HG03378 (cell line): Measurements from ENCODE around the gene EVA1C.
A peak's percentile ranks its signal among the peaks of the same experiment; 100 is the strongest.
"Not testable (repeated sequence)": the region's sequence is repeated elsewhere in the genome, so short reads cannot be mapped to it uniquely, and the experiment has no call there.

Experiments
- ATAC-seq: cut with Tn5 transposase; IDR thresholded peaks from one replicate; pipeline ENCODE4 v1.9.1; 2021; ENCODE audit warnings: mild to moderate bottlenecking, moderate library complexity; ENCODE audit not compliant: unreplicated experiment

EVA1C gene

DNA sequence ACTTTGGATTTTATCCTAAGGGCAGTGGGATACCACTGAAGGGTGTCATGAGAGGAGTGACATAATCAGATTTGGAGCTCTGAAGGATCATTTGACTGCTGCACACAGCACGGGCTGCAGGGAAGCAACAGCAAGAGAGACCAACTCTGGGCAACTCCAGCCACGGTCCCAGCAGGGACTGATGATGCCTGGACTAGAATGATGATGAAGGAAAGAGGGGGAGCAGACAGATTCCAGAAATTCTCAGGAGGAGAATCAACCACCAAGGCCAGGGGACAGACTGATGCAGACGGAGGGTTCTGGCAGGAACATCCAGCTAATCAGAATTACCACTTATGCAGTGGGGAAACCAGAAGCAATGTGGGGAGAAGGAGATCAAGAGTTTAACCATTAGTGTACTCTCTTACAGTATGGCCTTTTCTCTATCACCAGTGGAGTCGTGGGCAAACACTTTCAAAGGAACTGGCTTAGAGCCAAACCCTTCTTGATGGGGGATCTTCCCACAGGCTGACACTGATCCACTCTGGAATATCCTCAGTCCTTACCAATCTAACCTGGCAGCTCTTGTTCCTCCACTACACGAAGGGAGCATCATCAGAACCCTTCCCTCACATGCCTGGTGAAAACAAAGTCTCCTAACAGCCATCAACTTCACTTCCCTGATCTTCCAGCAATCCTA, 23.0 kb upstream of the EVA1C start:
- ATAC-seq: no peak

DNA sequence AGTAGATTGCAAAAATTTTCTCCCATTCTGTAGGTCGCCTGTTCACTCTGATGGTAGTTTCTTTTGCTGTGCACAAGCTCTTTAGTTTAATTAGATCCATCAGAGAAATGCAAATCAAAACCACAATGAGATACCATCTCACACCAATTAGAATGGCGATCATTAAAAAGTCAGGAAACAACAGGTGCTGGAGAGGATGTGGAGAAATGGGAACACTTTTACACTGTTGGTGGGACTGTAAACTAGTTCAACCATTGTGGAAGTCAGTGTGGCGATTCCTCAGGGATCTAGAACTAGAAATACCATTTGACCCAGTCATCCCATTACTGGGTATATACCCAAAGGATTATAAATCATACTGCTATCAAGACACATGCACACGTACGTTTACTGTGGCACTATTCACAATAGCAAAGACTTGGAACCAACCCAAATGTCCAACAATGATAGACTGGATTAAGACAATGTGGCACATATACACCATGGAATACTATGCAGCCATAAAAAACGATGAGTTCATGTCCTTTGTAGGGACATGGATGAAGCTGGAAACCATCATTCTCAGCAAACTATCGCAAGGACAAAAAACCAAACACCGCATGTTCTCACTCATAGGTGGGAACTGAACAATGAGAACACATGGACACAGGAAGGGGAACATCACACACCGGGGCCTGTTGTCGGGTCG, 21.8 kb upstream of the EVA1C start:
- not testable (repeated sequence) for ATAC-seq

DNA sequence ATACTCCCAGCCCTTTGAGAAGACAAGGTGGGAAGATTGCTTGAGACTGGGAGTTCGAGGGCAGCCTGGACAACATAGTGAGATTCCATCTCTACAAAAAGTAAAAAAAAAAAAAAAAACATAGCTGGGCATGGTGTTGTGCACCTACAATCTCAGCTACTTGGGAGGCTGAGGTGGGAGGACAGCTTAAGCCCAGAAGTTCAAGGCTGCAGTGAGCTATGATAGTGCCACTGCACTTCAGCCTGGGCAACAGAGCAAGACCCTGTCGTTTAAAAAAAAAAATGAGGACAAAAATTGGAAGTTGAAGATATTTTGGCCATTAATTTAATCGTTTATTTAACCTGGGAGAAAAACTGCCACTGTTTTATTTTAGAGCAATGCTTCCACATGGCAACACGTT, 20.8 kb upstream of the EVA1C start:
- ATAC-seq: no peak

GRCh38 chr21:32392299-32392879, 20.1 kb upstream of the EVA1C start:
- peak; percentile 35 for ATAC-seq

GRCh38 chr21:32392880-32393676, 19.4 kb upstream of the EVA1C start, which contains the start of gene URB1:
URB1 (minus strand) TSS chr21:32393012; CDS start chr21:32392910, 102 bp downstream.
- ATAC-seq: peak; percentile 67

DNA sequence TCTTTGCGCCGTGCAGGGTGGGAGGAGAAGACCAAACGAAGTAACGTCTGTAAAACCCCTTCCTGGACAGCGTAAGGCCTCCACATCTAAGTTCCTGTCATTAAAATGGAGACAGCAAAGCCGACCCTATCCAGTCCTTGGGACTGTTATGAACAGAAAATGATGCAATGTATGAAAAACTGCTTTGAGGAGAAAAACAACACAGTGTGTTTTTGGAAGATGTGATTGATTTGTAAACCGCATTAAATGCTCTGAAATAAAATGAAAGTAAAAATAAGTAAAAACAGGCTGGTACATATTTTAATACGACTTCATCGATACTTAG, 18.9 kb upstream of the EVA1C start:
- ATAC-seq: no peak

GRCh38 chr21:32403201-32403777, 9.2 kb upstream of the EVA1C start:
- no peak for ATAC-seq

DNA sequence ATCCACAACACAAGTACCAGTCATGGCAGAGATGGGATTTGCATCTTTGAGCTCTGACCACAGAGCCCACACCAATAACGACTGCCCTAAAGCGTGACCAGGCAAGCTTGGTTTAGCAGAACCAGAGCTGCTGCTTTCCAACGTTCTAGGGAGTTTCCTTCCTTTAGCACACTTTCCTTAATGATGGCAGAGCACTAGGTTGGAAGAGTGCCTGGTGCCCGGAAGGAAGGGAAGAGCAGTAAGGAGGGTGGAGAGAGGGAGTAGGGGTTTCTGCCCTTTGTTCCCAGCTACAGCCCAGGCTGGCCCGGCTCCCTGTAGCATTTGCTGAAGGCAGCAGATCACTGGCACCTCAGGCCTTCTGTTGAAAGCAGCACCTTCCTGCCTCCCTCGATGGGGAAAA, 6.1 kb upstream of the EVA1C start:
- no peak for ATAC-seq

DNA sequence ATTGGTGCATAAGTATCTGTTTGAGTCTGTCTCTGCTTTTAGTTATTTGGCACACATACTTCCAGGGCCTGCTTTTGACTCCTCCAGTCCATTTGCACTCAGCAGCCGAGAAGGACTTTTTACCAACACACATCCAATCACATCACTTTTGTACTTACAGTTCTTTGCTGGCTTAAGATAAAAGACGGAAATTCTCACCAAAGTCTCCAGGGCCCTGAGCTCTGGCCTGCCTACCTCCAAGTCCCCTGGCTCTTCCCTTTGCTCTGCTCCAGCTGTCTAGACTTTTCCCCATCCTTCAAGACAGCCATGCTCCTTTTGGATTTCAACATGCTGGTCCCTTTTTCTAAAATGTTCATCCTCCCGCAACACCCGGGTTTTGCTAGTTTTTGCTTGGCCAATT, 2.2 kb upstream of the EVA1C start:
- ATAC-seq: no peak

DNA sequence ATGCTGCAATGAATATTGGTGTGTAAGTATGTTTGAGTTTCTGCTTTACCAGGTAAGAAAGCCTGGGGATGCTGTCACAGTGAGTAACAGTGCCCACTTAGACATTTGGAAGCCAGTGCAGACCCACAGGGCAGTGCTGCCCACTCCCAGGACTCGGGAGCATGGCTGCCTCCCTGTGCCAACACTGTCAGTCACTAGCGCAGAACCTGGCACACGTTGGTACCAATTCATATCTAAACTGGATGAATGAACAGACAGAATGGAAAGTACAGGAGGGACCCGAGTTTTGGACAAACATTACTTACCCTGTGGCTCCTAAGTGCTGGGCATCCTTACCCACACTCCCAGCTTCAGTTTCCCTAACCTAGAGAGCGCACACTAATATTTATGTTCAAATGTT, 1.6 kb upstream of the EVA1C start:
- no peak for ATAC-seq

DNA sequence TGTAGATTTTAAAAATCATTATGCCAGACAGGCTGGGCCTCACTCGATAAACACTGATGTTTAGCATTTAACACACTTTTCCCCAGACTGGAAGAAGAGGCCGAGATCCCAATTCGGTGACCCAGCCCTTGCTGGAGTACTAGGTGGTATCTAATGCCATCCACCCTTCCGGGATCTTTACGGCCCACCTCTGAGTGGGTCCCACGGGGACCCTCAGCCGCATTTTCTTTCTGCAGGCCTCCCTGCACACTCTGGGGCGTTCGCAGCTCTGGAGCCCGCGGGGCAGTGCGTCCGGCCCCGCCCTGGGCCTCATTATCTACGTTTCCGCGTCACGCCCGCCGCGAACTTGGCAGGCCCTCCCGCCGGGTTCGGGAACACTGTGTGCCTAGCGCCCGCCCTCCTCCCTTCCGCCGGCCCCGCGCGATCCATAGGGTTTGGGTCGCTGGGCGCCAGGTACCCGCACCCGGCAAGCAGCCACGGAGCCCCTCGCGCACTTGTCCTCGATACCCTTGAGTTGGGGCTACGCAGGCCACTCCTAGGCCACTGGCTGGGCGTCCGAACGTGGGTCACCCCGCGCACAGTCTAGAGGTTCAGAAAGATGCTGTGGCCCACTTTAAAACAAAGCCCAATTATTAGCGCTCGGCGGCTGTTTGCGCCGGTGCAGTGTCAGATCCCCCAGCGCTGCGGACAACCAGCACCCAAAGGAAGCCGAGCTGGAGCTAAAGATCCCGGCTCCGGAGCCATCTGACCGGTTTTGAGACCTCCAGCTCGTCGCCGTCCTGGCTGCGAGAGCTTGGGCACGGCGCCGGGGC, 950 bp upstream of the EVA1C start:
- no peak for ATAC-seq

DNA sequence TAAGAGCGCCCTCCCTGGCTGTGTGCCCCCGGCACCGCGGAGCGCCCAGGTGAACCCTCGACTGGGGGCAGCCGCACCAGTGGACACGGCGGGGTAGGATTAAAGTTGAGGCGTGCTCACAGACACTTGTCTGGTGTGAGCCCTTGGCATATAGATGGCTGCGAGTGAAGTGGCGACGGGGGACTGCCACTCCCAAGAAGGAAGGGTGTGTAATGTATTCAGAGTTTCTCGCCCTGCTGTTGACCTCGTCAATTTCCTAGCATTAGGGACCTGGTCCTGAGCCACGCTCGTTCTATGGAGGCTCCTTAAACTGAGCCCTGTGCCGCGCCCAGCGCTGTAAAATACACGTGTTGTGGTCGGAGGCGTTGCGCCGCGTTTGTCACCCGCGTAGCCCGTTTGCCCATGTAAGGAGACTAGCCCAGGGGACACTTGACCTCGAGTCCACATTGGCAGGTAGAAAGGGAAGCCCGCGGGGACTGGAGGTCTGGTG, 554 bp downstream of the EVA1C start:
- ATAC-seq: no peak

DNA sequence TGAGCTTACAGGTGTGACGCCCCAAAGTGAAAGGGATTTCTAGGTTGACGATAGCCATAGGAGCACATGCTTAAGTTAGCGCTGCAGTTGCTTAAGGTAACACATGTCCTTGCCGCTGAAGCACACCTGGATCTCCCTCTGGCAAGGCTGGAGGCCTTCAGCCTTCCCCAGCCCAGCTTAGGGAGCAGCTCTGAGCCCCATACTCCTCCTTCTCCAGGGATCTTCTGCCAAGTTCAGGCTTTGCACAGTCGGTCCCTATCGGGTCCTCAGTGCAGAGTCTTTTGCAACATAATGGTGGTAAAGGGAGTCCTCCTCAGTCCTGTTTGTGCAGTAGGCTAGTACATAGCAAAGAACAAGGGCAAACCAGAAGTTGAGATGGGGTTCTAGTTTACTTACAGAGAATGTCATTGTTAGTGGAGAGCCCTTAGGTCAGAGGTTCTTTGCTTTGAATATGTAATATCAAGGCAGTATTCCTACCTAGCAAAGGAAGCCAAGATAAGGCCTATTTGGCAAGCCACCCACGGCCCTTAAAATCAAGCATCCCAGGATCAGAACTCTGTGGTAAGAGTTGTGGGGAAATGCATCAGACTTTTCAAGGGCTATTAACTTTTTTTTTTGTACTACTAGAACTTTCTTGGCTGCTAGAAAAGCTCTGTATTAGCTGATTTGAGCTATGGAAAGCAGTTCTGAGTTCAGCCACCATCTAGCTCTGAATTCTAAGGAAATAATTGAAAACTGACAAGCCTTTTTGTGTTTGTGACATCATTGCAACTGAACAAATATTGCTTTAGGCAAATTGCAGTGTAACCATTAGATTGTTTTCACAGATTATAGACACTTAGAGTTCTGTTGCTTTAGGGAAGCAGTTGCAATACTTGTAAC, 1.4 kb downstream of the EVA1C start:
- no peak for ATAC-seq

- ATAC-seq: no peak
These were observed 2.3 kb downstream of the EVA1C start for GRCh38 chr21:32414579-32415358.

GRCh38 chr21:32415451-32416398, 3.2 kb downstream of the EVA1C start:
- ATAC-seq: no peak

GRCh38 chr21:32418146-32418545, 5.6 kb downstream of the EVA1C start:
- no peak for ATAC-seq

DNA sequence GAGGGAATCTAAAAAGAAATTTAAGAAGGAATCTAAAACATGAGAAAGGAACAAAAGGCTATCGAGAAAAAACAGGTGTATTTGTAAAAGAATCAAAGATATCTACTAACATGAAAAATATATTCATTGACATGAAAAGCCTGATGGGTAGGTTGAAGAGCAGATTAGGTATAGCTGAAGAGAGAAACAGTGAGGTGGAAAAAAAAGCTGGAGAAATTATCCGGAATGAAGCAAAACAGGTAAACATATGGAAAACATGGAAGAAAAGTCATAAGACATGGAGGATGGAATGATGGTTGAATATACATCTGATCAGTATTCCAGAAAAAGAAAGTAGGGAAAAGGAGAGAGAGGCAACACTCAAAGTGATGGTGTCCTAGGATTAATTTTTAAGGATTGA, 9.6 kb downstream of the EVA1C start:
- ATAC-seq: no peak
